HL-60 (cell line): ENCODE results near the gene LRP1B.

Experiments used
- CTCF ChIP-seq: IDR thresholded peaks from one replicate; pipeline ENCODE4 v1.5.1; 2011; ENCODE audit warnings: low read length, control low read depth, inconsistent platforms; ENCODE audit not compliant: insufficient read depth
- POLR2AphosphoS5 ChIP-seq: IDR thresholded peaks from 2 replicates; pipeline ENCODE4 v1.6.1; 2012; ENCODE audit warnings: low read depth
- REST ChIP-seq: IDR thresholded peaks from 2 replicates; pipeline ENCODE4 v1.6.1; 2012; ENCODE audit warnings: low read depth; ENCODE audit not compliant: insufficient replicate concordance

- TF ChIP-seq POLR2AphosphoS5, result no peak
- TF ChIP-seq CTCF, result no peak
- no peak for TF ChIP-seq REST
These were observed 1237.7 kb downstream of the LRP1B start for GRCh38 chr2:140892911-140893637.
